ENCODE results near the gene CHRNB1.

CHRNB1 gene

DNA sequence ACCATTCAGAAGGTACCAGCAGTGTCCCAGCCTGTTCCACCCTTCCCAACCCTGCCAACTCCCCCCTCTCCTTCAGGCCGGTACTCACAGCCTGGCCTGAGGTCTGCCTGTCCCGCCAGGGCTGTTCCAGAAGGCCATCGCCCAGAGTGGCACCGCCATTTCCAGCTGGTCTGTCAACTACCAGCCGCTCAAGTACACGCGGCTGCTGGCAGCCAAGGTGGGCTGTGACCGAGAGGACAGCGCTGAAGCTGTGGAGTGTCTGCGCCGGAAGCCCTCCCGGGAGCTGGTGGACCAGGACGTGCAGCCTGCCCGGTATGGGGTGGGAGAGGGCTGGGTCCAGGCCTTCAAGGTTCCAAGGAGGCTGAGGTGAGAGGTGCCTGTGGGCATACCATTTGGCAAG, 30.0 kb upstream of the CHRNB1 start:
- no peak for DNase-seq (ENCODE audit: low read depth)

DNA sequence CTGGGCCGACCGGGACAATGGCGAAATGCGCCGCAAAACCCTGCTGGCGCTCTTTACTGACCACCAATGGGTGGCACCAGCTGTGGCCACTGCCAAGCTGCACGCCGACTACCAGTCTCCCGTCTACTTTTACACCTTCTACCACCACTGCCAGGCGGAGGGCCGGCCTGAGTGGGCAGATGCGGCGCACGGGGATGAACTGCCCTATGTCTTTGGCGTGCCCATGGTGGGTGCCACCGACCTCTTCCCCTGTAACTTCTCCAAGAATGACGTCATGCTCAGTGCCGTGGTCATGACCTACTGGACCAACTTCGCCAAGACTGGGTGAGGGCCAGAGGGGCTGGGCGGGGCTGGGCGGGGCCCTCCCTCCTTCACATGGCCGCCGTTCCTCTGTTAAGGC, 29.1 kb upstream of the CHRNB1 start:
- DNase-seq (ENCODE audit: low read depth) = no peak

DNA sequence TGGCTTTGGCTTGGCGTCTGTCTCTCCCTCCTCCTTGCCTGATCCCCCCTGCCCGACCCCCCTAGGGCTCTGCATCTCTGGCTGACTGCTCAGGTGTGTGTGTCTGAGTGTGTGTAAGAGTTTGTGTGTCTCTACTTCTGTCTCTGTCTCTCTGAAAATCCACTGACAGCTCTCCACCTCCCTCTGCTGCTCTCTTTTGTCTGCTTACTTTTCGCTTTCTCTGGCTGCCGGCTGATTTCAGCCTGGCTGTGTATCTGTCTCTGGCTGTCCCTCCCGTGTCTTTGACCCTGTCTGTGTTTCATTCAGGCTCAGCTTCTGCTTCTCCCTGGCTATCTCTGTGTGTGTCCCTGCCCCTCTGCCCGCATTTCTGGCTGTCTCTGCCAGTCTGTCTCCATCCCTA, 28.5 kb upstream of the CHRNB1 start:
- DNase-seq (ENCODE audit: low read depth) = no peak

DNA sequence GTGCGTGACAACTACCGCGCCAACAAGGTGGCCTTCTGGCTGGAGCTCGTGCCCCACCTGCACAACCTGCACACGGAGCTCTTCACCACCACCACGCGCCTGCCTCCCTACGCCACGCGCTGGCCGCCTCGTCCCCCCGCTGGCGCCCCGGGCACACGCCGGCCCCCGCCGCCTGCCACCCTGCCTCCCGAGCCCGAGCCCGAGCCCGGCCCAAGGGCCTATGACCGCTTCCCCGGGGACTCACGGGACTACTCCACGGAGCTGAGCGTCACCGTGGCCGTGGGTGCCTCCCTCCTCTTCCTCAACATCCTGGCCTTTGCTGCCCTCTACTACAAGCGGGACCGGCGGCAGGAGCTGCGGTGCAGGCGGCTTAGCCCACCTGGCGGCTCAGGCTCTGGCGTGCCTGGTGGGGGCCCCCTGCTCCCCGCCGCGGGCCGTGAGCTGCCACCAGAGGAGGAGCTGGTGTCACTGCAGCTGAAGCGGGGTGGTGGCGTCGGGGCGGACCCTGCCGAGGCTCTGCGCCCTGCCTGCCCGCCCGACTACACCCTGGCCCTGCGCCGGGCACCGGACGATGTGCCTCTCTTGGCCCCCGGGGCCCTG, 27.7 kb upstream of the CHRNB1 start:
- DNase-seq (ENCODE audit: low read depth) = no peak

DNA sequence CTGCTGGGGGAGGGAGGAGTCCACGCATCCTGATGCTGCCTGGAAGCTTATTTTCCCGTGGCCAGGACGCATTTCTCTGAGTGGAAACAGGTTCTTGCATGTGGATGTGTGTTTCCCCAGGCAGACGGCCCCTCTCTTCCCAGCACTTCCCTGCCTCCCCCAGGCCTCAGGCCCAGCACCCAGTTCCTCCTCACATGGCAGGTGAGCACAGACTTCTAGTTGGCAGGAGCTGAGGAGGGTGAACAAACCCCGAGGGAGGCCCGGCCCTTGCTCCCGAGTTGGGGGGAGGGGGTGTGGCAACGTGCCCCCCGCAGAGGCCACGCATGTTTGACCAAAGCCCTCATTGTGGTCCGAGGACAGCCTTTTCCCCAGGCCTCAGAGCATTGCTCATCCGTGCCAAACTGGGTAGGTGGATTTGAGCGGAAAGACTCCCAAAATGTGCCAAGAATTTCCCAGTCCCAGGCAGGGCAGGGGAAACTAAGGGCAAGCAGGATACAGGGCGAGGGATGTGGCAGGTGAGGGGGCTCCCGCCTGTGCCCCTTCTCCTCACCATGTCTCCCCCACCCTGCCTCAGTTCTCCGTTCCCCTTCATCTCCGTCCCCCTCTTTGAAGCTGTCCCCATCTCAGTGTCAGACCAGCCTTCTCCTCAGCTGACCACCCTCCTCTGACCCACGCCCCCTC, 26.2 kb upstream of the CHRNB1 start:
- no peak for DNase-seq (ENCODE audit: low read depth)

DNA sequence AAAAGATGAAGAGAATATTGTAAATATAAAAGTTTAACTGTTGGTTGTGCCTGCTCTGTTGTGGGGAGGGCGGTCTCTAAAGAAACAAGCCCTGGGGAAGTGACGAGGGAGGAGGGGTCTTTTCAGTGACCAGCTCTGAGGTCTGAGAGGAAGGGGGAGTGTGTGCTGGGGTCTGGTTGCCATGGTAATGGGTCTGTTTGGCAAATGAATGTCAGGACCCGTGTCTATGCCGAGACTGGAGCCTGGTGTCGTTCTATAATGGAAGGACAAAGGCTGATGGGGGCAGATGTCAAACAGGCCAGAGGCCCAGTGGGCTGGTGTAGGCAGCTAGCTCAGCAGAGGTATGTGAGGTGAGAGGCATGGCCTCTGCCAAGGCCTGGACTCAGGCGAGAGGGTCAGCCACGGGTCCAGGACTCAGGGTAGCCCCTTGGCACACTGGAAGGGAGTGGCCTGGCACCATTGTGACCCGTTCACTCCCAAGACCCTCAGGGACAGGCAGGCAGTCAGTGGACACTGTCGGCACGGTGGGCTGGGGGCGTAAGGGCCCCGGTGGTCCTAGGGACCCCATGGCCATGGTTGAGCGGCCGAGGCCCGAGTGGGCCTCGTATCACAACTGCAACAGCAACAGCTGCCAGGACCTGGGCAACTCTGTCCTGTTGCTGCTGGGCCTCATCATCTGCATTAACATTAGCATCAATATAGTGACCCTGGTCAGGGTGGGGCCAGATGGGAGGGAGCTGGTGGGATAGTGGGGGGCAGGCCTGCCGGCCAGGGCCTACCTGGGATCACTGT, 24.8 kb upstream of the CHRNB1 start, which contains the start of gene SPEM1:
TSS of gene SPEM1 (plus strand) at position 506 of the 792 bp plus-strand sequence. CDS start at position 567, 61 bp downstream.
- no peak for DNase-seq (ENCODE audit: low read depth)

DNA sequence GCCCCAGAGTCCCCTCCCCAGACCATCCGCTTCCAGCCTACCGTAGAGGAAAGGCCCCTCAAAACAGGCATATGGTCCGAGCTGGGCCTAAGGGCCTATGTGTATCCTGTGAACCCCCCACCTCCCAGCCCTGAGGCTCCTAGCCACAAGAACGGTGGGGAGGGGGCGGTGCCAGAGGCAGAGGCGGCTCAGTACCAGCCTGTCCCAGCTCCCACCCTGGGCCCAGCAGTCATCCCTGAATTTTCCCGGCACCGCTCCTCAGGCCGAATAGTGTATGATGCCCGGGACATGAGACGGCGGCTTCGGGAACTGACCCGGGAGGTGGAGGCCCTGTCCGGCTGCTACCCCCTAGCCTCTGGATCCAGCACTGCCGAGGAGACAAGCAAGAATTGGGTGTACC, 23.7 kb upstream of the CHRNB1 start:
- no peak for DNase-seq (ENCODE audit: low read depth)

DNA sequence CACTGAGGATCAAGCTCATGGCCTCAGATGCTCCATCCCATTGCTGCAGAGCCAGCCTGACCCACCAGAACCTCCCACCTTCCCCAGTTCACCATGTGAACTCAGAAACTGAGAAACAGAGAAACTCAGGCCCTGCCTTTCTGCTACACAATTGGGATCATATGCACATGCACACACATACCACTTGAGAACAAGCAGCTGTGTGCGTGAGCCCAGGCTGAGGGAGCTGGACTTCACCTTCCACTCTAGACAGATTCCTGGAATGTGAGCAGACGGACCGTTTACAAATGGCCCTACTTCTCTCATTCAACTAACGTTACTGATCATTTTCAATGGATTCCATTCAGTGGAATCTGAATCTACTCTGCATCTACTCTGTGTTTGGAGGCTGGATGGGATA, 21.2 kb upstream of the CHRNB1 start:
- DNase-seq (ENCODE audit: low read depth) = no peak

DNA sequence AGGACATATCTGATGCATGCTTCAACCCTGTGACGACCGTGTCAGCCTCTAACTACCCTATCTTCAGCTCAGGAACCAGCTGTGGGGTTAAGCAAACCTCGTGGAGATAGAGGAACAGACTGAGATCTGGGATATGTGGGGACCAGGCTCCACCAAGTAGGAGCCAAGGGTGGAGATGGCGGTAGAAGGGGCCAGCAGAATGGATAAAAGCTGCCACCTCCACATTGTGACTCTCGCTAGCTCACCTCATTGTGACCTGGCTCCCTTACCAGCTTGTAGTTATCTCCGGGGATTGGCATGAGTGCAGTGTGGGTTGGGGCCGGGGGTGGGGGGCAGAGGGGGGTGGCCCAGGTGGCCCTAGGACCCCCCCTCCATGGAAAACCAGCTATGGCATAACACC, 19.5 kb upstream of the CHRNB1 start, which contains the start of gene SPEM2:
TSS of gene SPEM2 (plus strand) at position 301 of the 400 bp plus-strand sequence. CDS start at position 374, 73 bp downstream.
- DNase-seq (ENCODE audit: low read depth) = no peak

DNA sequence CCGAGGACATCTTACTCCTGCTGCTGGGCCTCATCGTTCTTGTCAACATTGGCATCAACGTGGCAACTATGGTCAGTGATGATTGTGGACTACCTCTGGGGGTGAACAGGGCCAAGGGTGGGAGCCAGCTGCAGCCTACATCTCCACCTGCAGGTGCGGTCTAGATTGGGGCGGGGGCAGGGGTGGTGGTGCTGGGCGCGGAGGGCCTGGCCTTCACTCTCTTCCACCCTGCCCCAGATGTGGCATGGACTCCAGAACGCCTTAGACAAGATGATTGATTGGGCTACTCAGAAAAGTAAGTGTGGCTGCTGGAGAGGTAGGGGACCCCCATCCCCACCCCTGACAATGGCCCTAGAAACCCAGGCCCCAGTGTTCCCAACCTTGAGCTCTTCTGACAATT, 19.1 kb upstream of the CHRNB1 start:
- no peak for DNase-seq (ENCODE audit: low read depth)

DNA sequence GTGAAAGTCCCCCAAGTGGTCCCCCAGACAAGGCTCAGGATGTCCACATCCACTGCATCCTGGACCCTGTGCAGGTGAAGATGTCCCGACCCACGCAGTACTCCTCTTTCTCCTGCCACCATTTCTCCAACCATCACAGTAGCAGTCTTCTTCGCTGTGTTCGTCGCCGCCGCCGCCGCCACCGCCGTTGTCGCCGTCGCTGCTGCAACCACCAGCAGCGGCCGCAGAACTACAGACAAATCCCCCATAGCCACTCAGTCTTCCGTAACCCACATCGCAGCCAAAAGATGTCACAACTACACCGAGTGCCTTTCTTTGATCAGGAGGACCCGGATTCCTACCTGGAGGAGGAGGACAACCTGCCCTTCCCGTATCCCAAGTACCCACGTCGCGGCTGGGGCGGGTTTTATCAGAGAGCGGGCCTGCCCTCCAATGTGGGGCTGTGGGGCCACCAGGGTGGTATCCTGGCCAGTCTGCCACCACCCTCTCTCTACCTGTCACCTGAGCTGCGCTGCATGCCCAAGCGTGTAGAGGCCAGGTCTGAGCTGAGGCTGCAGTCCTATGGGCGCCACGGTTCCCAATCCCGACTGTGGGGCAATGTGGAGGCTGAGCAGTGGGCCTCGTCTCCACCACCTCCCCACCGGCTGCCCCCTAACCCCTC, 18.5 kb upstream of the CHRNB1 start:
- DNase-seq (ENCODE audit: low read depth) = no peak

DNA sequence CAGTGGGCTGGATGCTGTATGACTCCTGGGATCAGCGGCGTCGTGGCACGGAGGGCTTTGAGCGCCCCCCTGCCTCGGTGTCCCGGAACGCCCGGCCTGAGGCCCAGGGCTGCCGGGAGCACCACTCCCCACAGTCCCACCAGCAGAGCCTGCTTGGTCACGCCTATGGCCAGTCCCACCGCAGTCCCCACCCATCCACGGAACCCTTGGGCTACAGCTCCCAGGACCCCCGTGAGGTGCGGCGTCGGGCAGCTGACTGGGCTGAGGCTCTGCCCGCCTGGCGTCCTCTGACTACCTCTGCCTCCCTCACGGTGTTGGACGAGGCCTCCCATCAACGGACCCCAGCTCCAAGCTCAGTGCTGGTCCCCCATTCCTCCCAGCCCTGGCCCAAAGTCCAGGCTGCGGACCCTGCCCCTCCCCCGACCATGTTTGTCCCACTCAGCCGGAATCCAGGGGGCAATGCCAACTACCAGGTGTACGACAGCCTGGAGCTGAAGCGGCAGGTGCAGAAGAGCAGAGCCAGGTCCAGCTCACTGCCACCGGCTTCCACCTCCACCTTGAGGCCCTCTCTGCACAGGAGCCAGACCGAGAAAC, 17.9 kb upstream of the CHRNB1 start:
- DNase-seq (ENCODE audit: low read depth) = no peak

DNA sequence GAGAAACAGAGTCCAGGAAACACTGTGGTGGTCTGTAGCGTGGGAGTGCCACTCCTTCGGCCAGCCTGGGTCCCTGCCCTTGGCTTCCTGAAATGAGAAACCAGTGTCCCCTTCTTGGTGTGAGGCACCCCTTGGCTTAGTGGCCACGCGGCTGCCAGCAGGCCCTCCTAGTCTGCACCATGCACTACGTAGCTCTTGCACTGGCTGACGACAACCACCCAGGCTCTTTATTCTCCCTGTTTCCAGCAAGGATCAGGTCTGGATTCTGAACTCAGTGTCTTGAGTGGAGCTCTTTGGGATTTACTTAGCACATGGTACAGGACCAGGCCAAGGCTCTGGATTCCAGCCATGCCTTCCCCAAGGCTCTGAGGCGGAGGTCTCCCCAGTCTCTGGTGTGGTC, 17.3 kb upstream of the CHRNB1 start:
- no peak for DNase-seq (ENCODE audit: low read depth)

DNA sequence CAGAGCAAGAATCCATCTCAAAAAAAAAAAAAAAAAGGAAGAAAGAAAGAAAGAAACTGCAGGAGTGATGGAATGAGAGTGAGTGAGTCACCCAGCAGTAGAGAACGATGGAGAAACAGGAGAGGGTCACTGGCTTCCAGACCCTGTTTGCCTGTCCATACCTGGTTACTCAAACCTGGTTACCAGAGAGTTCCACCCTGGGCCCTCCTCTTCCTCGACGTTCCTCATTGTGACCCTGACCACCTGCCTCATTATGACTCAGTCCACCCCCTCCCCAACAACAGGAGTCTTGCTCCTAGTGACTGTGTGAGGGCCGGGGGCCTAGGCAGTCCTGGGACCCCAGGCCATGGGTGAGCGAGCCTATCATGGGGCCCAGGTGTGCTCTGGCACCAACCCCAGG, 16.3 kb upstream of the CHRNB1 start, which contains the start of gene SPEM3:
TSS of gene SPEM3 (plus strand) at position 301 of the 400 bp plus-strand sequence. CDS start at position 347, 46 bp downstream.
- no peak for DNase-seq (ENCODE audit: low read depth)

DNA sequence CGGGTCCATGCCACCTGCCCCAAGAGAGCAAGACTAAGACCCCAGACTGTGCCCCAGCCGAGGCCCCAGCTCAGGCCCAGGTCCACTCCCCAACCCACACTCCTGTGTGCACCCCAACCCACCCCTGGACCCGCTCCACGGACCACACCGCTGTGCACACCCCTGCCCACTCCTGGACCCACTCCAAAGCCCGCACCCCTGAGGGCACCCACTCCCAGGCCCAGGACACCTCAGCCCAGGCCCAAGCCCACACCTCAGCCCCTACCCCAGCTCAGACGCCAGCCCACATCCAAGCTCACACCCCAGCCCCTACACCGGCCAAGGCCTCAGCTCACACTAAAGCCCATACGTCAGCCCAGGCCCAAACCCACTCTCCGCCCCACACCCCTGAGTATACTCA, 15.1 kb upstream of the CHRNB1 start:
- no peak for DNase-seq (ENCODE audit: low read depth)

DNA sequence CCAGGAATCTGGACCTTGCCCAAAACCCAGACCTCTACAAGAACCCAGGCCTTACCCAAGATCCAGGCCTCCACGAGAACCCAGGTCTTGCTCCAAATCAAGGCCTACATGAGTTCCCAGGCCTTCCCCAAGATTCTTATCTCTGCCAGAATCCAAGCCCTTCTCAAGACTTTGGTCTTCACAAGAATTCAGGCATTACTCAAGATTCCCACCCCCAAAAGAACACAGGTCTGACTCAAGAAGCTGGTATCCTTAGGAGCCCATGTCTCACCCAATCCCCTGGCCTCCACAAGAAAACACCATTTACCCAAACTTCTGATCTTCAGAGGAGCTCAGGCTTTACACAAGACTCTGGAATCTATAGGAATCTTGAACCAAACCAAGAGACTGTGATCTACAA, 13.6 kb upstream of the CHRNB1 start:
- no peak for DNase-seq (ENCODE audit: low read depth)

DNA sequence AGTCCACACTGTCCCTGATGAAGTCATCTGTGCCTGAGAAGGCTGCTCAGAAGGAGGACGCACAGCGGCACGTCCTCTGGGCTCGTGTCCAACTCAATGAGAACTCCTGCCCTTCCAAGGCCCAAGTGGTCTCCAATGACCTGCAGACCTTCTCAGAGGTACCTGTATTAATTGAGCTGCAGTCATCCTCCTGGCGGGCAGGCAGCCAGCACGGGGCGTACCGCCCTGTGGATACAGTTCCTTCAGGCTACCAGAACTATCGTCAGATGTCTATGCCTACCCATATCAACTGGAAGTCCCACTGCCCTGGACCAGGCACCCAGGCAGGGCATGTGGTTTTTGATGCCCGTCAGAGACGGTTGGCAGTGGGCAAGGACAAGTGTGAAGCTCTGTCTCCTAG, 12.6 kb upstream of the CHRNB1 start:
- no peak for DNase-seq (ENCODE audit: low read depth)

DNA sequence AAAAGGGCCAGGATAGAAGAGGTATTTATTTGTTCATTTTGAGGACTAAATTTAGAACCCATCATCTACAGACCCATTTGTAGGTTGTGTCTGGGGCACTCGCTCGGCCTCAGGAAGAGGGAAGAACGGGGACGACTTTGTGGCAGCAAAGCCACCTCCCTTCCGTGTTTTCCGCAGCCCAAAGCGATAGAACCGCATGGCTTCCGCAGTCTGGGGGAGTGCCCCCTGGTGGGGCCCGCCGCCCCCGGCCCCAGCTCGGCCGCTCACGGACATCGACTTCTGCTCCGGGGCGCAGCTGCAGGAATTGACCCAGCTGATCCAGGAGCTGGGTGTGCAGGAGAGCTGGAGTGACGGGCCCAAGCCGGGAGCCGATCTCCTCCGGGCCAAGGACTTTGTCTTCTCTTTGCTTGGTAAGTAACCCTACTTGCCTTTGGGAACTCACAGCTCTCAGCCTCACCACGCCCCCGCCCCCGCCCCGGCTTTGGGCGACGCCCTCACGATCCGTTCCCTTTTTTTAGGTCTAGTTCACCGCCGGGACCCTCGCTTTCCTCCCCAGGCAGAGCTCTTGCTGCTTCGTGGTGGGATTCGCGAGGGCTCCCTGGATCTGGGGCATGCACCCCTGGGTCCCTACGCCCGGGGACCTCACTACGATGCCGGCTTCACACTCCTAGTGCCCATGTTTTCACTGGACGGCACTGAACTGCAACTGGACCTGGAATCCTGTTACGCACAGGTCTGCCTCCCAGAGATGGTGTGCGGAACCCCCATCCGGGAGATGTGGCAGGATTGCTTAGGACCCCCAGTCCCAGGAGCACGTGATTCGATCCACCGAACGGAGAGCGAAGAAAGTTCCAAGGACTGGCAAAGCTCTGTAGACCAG, 8.9 kb upstream of the CHRNB1 start:
- peak; percentile 35 for DNase-seq (ENCODE audit: low read depth)

DNA sequence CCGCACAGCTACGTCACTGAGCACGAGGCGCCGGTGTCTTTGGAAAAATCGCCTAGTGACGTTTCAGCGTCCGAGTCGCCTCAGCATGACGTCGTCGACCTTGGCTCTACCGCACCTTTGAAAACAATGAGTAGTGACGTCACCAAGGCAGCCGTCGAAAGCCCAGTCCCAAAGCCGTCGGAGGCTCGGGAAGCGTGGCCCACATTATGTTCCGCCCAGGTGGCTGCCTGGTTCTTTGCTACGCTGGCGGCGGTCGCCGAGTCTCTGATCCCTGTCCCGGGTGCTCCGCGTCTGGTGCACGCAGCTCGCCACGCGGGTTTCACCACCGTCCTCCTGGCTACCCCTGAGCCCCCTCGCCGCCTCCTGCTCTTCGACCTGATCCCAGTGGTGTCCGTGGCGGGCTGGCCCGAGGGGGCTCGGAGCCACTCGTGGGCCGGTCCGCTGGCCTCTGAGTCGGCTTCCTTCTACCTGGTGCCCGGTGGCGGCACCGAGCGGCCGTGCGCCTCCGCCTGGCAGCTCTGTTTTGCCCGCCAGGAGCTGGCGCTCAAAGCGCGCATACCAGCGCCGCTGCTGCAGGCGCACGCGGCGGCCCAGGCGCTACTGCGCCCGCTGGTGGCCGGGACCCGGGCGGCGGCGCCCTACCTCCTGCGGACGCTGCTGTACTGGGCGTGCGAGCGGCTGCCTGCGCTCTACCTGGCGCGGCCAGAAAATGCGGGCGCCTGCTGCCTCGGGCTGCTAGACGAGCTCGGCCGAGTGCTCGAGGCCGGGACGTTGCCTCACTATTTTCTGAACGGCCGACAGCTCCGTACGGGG, 8.1 kb upstream of the CHRNB1 start:
- DNase-seq (ENCODE audit: low read depth) = peak; percentile 72

DNA sequence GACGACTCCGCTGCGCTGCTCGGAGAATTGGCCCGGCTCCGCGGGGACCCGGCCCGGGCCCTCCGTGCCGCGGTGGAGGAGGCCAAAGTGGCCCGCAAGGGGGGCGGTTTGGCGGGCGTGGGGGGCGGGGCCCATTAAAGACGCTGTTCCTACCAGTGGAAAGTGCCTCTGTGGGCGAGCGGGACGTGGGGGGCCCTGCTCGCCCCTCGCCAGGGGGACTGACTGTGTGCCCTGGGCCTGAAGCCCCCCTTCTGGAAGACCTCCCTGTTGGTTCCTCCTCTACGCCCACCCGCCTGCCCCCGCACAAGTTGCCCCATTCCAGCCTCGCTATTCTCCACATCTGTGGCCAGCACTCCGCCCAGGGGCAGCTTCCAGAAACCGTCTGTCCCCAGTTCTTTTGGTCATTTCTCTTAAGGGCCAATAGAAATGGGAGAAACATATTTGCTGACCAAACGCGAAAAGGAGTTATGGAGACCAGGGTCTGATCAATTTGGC, 7.4 kb upstream of the CHRNB1 start:
- no peak for DNase-seq (ENCODE audit: low read depth)
